Panc1 (cell line): ENCODE data around the gene RMND5B. TPM values are rescaled to one million over a fixed set of nuclear protein-coding genes. Genes with fewer than 3 reads are reported as not detected.
"Not testable (repeated sequence)": the region's sequence is repeated elsewhere in the genome, so short reads cannot be mapped to it uniquely, and the experiment has no call there.

ENCODE experiments used
- ATAC-seq: fragments of 200-7000 bp; cut with Tn5 transposase; 2 replicates; pipeline ENCODE4 v1.9.1; 2020; ENCODE audit warnings: mild to moderate bottlenecking, moderate library complexity
- BruUV-seq: library from RNA; stranded (reverse); fragments of 400-500 nt; replicated peaks from 2 replicates; lab custom pipeline; 2021; lab: Mats Ljungman, UMichigan
- CTCF ChIA-PET: fragments of 300-600 bp; sonication (Branson Sonifier 250); formaldehyde crosslinking; loops from one replicate; lab custom pipeline; 2022; ENCODE audit warnings: antibody characterized with exemption; lab: Charles Lee
- POLR2A ChIA-PET: fragments of 300-600 bp; sonication (Branson Sonifier 250); formaldehyde crosslinking; loops from one replicate; lab custom pipeline; 2022; ENCODE audit warnings: antibody characterized with exemption; lab: Charles Lee
- DNase-seq: peaks from one replicate; pipeline ENCODE4 v3.0.0-alpha.2; 2010; ENCODE audit warnings: low read depth, low spot score
- H3K27ac ChIP-seq: 2 replicates; pipeline ENCODE4 v1.5.1; 2011; ENCODE audit warnings: mild to moderate bottlenecking, low read length, inconsistent platforms
- H3K27me3 ChIP-seq: fragments of 200-500 bp; sonication (Bioruptor generic); 2 replicates; pipeline ENCODE4 v1.6.0; 2014; ENCODE audit warnings: low read length, inconsistent platforms; ENCODE audit not compliant: control insufficient read depth, insufficient read depth
- H3K36me3 ChIP-seq: fragments of 200-500 bp; sonication (Bioruptor generic); 2 replicates; pipeline ENCODE4 v1.5.1; 2014; ENCODE audit warnings: inconsistent platforms, mild to moderate bottlenecking, low read length, moderate library complexity; ENCODE audit not compliant: control insufficient read depth, insufficient read depth
- H3K4me1 ChIP-seq: 2 replicates; pipeline ENCODE4 v1.5.1; 2011; ENCODE audit warnings: inconsistent platforms, mild to moderate bottlenecking, low read length, moderate library complexity; ENCODE audit not compliant: control insufficient read depth, insufficient read depth
- H3K4me3 ChIP-seq, 2 experiments: 2 replicates each; pipeline ENCODE4 v1.5.1; 2011 to 2012; ENCODE audit warnings: low read depth in 2 of 2, low read length in 2 of 2, mild to moderate bottlenecking in 2 of 2, inconsistent platforms in 1 of 2, moderate library complexity in 1 of 2
- H3K9me3 ChIP-seq: fragments of 200-500 bp; sonication (Bioruptor generic); 2 replicates; pipeline ENCODE4 v1.5.1; 2014; ENCODE audit warnings: low read depth, mild to moderate bottlenecking, inconsistent platforms, low read length, moderate library complexity; ENCODE audit not compliant: control insufficient read depth, insufficient read depth
- POLR2AphosphoS5 ChIP-seq: IDR thresholded peaks from 2 replicates; pipeline ENCODE4 v1.6.1; 2012; ENCODE audit warnings: mild to moderate bottlenecking, low read depth, low read length, moderate library complexity
- SIN3A ChIP-seq: IDR thresholded peaks from 2 replicates; pipeline ENCODE4 v1.6.1; 2012; ENCODE audit warnings: low read depth, mild to moderate bottlenecking, low read length, moderate library complexity, borderline replicate concordance; ENCODE audit not compliant: insufficient read depth
- TCF7L2 ChIP-seq: IDR thresholded peaks from 2 replicates; pipeline ENCODE4 v1.6.1; 2011; ENCODE audit warnings: mild to moderate bottlenecking, low read depth, low read length, inconsistent platforms
- in situ Hi-C: cut with HindIII; loops from 2 replicates; pipeline ENCODE4 v1.10.0; 2016; ENCODE audit warnings: low sequenced_read_pairs, low pct_unique_long_range_greater_than_20kb
- intact Hi-C: fragments of 100-400 bp; cut with micrococcal nuclease; formaldehyde crosslinking; loops from one replicate; pipeline ENCODE4 v1.10.0; 2022; ENCODE audit not compliant: unreplicated experiment
- total RNA-seq: library from RNA; stranded (reverse); gene quantifications from one replicate; pipeline ENCODE4 v1.2.1, GENCODE V29; 2021; ENCODE audit not compliant: unreplicated experiment
- TF ChIP-seq, protein P1 (sequence below): fragments of 450-650 bp; IDR thresholded peaks from 2 replicates; pipeline ENCODE4 v1.5.1; 2017; ENCODE audit warnings: mild to moderate bottlenecking
- TF ChIP-seq, protein P2 (sequence below), 2 experiments: IDR thresholded peaks; 2 replicates each; pipeline ENCODE4 v1.6.1; 2011 to 2012; ENCODE audit warnings: low read depth in 2 of 2, control low read depth in 1 of 2, low read length in 1 of 2, mild to moderate bottlenecking in 1 of 2, moderate library complexity in 1 of 2; ENCODE audit not compliant: insufficient read depth in 1 of 2

Gene RMND5B
- total RNA-seq, 1 experiment from 2014 or later, result 40.8 TPM

- Histone ChIP-seq H3K9me3 (no peaks in the 10 kb centered on the region), H3K36me3 (no peaks in the 10 kb centered on the region), H3K4me3 (peak overlapping the region; percentile 10 to 41), H3K27ac (no peak overlapping the region), H3K27me3 (no peaks in the 10 kb centered on the region), H3K4me1 (no peaks in the 10 kb centered on the region)
- ATAC-seq, result peak; percentile 72
- POLR2A ChIA-PET, result no interaction called here
- no TSS peak for BruUV-seq
- in situ Hi-C loops, result no loop called here
- CTCF ChIA-PET, result no interaction called here
- intact Hi-C loops, result no loop called here
- DNase-seq, result no peak
- TF ChIP-seq, protein P1, sequence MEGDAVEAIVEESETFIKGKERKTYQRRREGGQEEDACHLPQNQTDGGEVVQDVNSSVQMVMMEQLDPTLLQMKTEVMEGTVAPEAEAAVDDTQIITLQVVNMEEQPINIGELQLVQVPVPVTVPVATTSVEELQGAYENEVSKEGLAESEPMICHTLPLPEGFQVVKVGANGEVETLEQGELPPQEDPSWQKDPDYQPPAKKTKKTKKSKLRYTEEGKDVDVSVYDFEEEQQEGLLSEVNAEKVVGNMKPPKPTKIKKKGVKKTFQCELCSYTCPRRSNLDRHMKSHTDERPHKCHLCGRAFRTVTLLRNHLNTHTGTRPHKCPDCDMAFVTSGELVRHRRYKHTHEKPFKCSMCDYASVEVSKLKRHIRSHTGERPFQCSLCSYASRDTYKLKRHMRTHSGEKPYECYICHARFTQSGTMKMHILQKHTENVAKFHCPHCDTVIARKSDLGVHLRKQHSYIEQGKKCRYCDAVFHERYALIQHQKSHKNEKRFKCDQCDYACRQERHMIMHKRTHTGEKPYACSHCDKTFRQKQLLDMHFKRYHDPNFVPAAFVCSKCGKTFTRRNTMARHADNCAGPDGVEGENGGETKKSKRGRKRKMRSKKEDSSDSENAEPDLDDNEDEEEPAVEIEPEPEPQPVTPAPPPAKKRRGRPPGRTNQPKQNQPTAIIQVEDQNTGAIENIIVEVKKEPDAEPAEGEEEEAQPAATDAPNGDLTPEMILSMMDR, result no peak
- no peak for TF ChIP-seq SIN3A
- TF ChIP-seq POLR2AphosphoS5, result no peak
- no peak for TF ChIP-seq TCF7L2
- TF ChIP-seq, protein P2, sequence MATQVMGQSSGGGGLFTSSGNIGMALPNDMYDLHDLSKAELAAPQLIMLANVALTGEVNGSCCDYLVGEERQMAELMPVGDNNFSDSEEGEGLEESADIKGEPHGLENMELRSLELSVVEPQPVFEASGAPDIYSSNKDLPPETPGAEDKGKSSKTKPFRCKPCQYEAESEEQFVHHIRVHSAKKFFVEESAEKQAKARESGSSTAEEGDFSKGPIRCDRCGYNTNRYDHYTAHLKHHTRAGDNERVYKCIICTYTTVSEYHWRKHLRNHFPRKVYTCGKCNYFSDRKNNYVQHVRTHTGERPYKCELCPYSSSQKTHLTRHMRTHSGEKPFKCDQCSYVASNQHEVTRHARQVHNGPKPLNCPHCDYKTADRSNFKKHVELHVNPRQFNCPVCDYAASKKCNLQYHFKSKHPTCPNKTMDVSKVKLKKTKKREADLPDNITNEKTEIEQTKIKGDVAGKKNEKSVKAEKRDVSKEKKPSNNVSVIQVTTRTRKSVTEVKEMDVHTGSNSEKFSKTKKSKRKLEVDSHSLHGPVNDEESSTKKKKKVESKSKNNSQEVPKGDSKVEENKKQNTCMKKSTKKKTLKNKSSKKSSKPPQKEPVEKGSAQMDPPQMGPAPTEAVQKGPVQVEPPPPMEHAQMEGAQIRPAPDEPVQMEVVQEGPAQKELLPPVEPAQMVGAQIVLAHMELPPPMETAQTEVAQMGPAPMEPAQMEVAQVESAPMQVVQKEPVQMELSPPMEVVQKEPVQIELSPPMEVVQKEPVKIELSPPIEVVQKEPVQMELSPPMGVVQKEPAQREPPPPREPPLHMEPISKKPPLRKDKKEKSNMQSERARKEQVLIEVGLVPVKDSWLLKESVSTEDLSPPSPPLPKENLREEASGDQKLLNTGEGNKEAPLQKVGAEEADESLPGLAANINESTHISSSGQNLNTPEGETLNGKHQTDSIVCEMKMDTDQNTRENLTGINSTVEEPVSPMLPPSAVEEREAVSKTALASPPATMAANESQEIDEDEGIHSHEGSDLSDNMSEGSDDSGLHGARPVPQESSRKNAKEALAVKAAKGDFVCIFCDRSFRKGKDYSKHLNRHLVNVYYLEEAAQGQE (IDR thresholded peaks at IDR 0.05; ENCODE audit: insufficient read depth in 1 of 2, low read depth in 2 of 2, low read length in 1 of 2), result no peak
These were observed 44.5 kb upstream of the RMND5B start for GRCh38 chr5:178086266-178086665.

DNA sequence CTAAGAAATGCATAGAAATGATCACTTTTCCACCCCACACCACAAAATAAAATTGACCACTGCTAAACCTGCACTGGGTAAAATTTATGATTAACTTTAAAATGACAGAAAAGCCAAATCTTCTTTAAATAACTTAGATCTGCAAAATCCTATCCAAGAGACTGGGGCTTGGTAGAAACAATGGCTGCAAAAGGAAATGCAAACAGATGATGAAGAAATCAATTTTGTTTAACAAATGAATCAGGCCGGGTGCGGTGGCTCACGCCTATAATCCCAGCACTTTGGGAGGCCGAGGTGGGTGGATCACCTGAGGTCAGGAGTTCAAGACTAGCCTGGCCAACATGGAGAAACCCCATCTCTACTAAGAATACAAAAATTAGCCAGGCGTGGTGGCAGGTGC is 43.6 kb upstream of the RMND5B start:
- CTCF ChIA-PET, H3K4me3 ChIP-seq, H3K27me3 ChIP-seq, H3K27ac ChIP-seq, POLR2A ChIA-PET, H3K4me1 ChIP-seq, ATAC-seq, H3K9me3 ChIP-seq, H3K36me3 ChIP-seq, intact Hi-C loops, in situ Hi-C loops, DNase-seq, BruUV-seq: not testable (repeated sequence)

DNA sequence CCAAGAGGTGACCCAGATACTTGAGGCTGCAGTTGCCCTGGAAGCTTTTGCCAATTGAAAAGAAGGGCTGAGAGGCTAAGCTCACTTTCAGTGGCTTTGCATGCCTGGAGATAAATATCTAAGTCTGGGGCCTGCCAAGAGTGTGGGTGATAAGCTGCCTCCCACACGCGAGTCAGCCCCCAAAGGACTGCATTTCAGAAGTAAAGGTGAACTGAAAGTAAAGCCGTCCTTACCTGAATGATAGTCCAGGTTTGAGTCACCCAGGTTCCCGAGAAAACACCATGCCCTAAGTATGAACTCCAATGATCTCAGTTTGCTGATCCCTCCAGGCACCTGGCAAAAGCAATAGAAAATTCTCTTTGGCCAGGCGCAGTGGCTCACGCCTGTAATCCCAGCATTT is 40.0 kb upstream of the RMND5B start:
- Histone ChIP-seq H3K27ac (no peak overlapping the region), H3K27me3 (no peaks in the 10 kb centered on the region), H3K4me3 (no peak overlapping the region), H3K36me3 (no peaks in the 10 kb centered on the region), H3K4me1 (no peaks in the 10 kb centered on the region), H3K9me3 (no peaks in the 10 kb centered on the region)
- BruUV-seq, result no TSS peak
- DNase-seq, result no peak
- ChIA-PET CTCF (no interaction called here), POLR2A (no interaction called here)
- intact Hi-C loops (no loop called here), in situ Hi-C loops (no loop called here)
- no peak for ATAC-seq
- no peak for TF ChIP-seq TCF7L2
- TF ChIP-seq POLR2AphosphoS5, result no peak
- TF ChIP-seq, protein P1, result no peak
- TF ChIP-seq SIN3A, result no peak
- TF ChIP-seq, protein P2 (IDR thresholded peaks at IDR 0.05; ENCODE audit: insufficient read depth in 1 of 2, low read depth in 2 of 2, low read length in 1 of 2), result no peak
